GM10847 (cell line): ENCODE data around the gene GBGT1.

ENCODE experiments used
- POLR2A ChIP-seq: IDR thresholded peaks from 2 replicates; pipeline ENCODE4 v1.6.1; 2011; ENCODE audit not compliant: insufficient read length; ENCODE audit errors: extremely low read depth

Gene GBGT1

DNA sequence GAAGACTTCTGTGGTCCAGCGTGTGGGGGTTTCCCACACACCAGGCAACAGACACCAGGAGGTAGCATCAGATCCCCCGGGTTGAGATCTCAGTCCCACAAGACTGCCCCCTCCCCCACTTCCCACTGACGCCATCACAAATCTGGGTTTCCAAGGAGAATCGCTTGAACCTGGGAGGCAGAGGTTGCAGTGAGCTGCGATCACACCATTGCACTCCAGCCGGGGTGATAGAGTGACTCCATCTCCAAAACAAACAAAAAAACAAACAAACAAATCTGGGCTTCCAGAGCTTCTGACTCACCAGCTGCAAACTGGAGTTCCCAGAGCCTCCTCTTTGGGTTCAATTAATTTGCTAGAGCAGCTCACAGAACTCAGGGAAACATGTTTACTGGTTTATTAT is 4.7 kb upstream of the GBGT1 start:
- no peak for TF ChIP-seq POLR2A

DNA sequence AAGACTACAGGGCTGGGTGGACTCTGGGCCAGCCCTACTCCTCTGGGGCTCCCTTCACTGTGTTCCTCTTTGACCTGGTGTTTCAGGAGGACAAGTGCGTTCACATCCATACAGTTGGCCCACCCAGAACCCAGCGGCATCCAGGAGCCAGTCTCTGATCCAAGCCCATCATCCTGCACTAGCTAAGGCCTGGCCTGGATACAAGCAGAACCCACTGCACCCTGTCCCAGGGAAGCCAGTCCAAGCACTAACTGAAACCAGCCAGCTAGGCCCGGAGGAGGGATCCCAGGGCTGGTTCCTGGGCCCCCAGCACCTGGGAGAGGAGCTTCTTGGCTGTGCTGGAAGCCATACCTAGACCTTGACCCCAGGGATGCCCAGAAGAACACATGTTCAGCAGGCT is 4.1 kb upstream of the GBGT1 start:
- no peak for TF ChIP-seq POLR2A

DNA sequence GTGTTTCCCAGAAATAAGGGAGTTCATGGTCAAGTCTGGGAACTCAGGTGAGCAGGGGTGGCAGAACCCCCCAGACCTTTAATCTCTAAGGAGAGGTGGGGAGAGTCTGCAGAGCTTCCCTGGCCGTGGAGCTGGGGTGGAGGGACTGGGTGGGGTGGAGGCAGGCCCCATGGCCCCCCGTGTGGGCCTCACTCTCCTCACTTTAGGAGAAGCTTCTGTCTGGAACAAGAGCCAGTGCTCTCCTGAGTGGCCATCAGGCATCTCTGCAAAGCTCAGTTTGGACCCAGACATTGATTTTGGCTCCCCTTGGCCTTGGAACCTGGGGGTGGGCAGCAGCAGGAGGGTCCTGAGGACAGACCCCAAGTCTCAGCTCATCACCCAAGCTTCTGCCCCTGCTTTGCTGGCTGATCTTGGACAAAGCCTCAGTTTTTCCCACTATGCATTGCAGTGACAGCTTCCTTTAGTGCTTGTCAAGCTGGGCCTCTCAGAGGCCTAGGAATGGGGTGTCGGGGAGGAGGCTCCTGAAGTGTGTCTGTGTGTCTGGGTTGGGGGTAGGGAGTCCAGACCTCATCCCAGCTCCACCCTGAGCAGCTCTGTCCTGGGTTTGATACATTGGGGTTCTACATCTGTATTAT is 3.5 kb upstream of the GBGT1 start:
- TF ChIP-seq POLR2A: no peak

DNA sequence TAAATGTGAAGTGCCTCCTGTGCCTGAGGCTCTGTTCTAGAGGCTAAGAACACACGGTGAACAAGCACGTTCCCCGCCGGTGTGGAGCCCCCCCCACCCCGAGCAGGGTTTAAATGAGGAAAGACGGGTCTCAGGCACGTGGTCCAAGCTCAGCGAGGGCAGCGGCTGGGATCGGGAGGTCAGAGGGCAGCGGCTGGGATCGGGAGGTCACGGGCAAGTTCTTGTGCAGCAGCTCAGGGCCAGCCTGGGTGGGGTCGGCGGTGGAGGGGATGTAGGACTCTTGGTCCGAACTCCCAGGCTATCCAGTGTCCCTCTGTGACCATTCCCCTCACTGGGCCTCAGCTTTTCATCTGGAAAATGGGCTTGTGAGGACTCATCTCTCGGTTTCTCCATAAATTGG is 2.7 kb upstream of the GBGT1 start:
- no peak for TF ChIP-seq POLR2A

DNA sequence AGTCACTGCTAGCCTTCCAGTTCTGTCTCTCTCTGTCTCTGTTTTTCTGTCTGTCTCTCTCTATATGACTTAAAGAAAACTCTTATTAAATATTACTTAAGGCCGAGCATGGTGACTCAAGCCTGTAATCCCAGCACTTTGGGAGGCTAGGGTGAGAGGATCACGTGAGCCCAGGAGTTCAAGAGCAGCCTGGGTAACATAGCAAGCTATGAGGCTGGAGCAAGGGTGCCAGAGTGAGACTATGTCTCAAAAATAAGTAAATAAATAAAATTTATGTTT is 1.7 kb upstream of the GBGT1 start:
- TF ChIP-seq POLR2A: no peak

DNA sequence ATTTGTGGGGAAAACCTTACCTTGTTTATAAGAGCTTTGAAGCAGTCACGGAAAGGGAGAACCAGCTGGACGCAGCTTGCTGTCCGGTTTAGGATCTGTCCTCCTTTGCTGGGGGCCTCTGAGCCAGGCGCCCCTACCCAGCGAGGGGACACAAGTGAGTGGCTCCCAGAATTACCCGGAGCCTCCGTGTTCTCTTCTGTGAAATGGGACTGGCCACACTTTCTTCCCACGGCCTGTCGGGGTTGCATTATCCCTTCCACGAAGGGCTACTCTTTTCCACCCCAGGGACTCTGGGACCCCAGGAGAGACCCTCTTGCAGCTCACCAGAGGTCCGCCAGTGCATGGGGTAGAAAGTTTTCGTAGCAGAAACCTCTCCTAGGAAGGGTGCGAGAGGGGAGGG is 477 bp upstream of the GBGT1 start:
- TF ChIP-seq POLR2A: no peak

DNA sequence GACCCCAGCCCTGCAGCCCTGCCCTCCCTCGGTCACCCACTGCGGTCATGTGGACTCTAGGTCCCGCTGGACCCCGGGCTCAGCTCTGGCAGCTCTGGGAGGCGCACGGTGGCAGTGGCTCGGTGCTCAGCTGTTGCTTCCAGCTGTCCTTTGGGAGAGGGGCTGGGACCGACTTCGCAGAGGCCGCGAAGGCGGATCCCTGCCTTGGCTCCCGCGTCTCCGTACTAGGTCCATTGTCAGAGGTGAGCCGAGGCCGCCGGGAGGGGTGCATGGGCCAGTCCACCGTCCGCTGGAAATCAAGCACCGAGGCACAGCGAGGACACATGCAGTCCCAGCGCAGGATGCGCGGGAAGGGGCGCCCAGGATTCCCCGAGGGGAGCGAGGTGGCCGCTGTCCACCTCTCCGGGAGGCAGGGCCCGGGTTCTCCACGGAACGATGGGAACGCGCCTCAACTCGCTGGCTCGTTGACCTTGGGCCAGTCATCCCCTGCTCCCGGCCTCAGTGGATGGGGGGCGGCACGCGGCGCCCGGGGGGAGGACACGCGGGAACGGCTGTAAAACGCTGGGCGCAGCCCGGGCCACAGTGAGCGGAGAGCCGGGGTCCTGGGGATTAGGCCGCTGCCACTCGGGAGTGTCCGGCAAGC is 732 bp downstream of the GBGT1 start:
- TF ChIP-seq POLR2A: no peak

DNA sequence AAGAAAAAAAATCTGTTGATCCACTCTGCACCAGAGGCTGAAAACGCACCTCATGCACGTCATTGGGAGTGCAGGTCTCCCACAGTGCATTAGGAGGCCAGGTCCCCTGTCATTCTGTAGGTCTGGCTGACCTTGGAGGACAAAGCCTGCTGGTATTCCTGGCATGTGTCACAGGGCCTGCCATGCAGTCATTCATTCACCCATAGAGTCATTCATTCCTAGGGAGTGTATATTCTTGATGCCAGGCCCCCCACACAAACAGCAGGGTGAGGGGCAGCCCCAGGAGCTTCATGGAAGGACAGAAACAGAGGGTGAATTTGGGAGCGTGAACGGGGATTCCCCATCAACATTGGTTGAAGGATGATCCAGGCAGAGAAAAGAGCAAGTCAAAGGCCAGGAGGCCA is 2.2 kb downstream of the GBGT1 start:
- no peak for TF ChIP-seq POLR2A

DNA sequence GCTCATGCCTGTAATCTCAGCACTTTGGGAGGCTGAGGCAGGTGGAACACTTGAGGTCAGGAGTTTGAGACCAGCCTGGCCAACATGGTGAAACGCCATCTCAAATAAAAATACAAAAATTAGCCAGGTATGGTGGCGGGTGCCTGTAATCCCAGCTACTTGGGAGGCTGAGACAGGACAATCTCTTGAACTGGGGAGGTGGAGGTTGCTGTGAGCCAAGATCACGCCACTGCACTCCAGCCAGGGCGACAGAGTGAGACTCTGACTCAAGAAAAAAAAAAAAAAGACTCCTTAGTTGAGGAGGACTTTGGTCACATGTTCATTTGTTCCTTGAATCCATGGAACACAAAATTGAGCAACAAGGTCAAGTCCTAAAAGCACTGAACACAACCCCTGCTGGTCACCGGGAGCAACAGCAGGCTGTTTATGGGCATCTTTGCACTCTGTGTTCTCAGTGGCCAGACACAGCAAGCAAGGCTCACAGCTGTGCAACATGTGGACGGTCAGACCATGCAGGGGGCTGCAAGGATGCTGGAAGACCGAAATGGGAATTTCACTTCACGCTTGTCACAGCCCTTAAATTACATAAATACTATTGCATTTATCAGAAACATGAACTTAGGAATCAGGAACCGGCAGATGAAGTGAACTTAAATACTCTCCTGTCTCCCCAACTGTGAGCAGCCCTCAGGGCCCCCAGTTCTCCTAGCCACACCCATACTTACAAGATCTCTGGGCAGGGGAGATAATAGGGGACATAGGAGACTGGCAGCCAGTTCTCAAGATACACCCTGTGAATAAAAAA is 2.8 kb downstream of the GBGT1 start:
- no peak for TF ChIP-seq POLR2A

DNA sequence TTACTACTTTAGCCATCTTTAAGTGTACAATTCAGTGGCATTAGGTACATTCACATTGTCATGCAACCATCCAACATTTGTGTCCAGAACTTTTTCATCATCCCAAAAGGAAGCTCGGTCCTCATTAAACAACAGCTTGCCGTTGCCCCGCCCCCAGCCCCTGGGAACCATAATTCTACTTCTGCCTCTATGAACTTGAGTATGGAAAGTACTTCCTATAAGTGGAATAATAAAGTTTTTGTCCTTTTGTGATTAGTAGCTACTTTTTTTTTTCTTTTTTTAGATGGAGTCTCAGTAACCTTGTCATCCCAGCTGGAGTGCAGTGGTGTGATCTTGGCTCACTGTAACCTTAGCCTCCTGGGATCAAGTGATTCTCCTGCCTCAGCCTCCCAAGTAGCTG is 5.0 kb downstream of the GBGT1 start:
- TF ChIP-seq POLR2A: no peak

DNA sequence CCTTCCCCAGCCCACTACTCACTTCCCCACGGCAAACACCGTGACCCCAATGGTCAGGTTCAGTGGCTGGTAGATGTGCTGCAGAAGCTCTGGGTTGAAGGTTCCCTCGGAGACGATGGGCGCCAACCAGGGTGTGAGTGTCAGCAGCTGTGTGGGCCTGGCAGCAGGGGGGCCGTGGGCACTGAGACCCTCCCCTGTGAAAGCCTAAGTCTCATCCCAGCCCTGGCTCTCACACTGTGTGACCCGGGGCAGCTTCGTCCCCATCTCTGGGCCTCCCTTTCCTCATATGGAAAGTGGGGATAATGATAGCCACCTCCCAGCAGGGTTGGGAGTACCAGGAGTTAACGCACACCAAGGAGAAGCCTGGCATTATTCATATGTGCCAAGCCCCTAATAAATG is 8.6 kb downstream of the GBGT1 start:
- no peak for TF ChIP-seq POLR2A

DNA sequence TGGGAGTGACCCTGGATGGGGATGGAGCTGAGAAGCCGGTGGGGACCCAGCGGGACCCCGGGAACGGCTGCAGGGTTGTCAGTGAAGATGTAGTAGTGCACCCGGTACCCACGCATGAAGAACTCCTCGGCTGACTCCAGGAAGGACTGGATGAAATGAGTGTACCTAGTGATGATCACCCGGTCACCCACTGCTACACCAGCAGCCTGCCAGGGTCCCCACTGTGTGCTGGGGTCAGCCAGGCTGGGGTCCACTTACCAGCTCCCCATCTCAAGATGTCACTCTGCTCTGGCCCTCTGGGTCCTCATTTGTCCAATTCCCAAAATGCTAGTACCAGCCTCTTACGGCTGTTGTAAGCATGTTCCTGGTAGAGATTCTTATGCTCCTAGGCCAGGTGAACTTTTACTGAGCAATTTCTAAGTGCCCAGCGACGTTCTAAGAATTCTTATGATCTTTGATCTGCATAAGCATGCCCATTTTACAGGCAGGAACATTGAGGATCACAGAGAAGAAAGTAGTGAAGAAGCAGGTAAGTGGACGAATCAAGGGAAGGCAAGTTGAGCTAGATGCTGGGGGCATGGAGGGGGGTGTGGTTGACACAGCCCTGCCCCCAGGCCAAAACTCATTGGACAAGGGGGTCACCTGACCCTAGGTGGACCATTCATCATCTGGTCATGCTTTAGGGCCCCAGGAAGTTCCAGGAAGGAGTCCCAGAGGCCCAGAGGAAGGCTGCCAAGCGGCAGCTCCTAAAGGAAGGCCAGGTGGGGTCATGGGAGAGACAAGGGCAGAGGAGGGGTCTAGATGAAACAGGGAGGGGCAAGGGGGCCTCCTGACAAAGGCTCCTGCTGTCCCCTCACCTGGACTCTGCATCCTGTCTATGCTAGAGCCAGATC is 9.4 kb downstream of the GBGT1 start:
- TF ChIP-seq POLR2A: no peak

DNA sequence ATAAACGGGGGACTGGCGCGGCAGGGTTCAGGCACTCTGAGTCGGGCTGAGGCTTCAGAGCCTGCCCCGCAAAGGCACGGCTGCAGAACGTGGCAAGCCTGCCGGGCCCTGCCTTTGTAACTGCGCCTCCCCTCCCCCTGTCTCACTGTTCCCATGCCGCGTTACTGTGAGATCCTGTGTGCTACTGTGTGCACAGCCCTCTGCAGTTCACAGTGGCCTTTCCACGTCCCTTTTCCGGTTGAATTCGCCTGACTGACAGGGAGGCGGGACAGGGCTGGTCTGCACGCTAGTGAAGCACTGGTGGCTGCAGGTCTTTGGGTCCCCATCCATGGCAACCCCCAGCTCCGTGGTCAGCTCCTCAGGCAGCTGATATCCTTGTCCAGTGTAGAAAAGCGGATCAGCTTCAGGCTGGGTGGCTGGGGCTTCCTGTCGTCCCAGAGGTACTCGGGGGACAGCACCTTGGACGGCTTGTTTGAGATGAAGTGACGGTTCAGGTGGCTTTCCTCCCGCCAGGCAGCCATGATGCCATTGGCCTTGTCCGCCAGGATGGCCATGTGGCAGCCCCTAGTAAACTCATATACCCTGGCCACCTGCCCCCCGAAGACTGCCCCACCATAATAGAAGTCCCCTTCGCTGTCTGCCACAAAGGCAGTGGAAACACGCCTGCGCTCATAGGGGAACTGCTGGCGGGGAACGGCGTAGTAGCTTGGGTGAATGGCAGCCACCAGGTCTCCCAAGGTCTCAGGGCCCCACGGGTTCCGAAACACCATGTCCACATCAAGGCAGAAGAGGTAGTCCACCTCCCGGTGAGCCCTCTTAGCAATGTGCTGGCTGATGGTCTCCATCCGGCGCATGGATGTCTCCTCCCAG is 10.3 kb downstream of the GBGT1 start:
- TF ChIP-seq POLR2A: no peak

DNA sequence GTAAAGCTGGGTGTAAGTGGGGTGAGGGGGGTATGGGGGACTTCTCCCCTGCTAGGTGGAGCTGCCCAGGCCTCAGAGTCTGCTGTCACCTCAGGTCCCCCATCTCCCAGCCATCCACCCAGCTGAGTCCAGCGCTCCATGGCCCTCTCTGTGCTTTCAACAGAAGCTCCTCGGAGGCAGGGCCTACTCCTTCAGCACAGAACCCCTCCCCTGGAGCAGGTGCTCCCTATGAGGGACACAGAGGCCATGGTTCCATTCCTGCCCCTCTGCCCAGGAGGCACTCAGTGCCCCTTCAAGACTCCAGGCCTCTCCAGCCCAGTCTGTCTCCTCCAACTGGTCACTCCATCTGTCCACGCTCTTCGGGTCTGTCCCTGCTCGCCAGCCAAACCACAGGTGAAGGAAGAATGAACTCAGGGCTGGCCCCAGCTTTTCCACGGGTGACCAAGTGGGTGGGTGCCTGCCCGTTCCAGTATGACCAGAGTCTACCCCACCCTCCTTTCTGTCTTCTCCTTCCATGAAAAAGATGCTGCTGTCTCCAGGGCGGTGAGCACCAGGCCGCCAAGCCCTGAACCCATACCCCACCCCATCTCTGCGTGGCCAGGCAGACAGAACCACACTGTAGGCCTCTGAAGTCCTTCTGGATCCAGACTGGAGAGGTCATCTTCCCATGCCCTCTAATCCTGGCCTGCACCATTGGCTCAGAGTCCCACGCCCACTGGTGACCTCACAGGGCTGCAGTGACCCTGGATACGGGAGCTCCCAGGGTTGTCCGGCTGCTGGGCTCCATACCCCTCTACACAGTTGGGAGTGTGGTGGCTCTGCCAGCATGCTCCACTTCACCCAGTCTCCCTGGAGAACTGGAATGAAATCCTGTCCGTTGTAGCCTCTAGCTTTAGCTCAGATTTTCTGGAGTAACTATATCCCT is 11.9 kb downstream of the GBGT1 start:
- no peak for TF ChIP-seq POLR2A

DNA sequence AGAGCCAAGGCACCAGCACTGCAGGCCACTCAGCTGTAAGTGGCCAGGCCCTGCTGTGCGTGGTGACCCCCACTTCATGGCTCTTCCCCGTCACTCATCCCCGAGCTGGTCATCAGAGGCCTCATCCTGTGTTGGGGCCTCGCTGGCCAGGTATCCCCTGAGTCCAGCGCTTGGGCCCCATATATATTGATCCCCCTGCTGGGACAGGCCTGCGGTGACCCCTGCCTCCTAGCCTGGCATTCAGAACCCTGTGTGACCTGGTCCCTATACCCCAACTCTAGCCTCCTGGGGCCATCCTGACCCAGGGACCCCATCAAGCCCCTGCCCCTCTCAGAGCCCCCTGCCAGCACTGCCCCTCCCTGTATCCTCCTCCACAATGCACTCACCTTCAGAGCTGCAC is 12.7 kb downstream of the GBGT1 start:
- no peak for TF ChIP-seq POLR2A
